Vagina (tissue), 2 donors: Measurements from ENCODE around the gene PIMREG. TPM values are rescaled to one million over a fixed set of nuclear protein-coding genes. Genes with fewer than 3 reads are reported as not detected.

Experiments used
- DNase-seq, 2 donors: peaks; one replicate each; pipeline ENCODE4 v3.0.0-alpha.2; 2017; ENCODE audit errors: extremely low spot score in 2 of 2
- H3K27ac ChIP-seq: fragments of 200-600 bp; sonication (generic); one replicate; pipeline ENCODE4 v1.5.1; 2019
- H3K27me3 ChIP-seq: fragments of 200-600 bp; sonication (generic); one replicate; pipeline ENCODE4 v1.5.1; 2019
- H3K36me3 ChIP-seq, 2 donors: fragments of 200-600 bp; sonication (generic); one replicate each; pipeline ENCODE4 v1.5.1; 2017 to 2019
- H3K4me1 ChIP-seq: fragments of 200-600 bp; sonication (generic); one replicate; pipeline ENCODE4 v1.5.1; 2019
- H3K4me3 ChIP-seq, 2 donors: fragments of 200-600 bp; sonication (generic); 1 replicate in 1 of 2; 2 replicates in 1 of 2; pipeline ENCODE4 v1.5.1; 2016 to 2019
- H3K9me3 ChIP-seq: fragments of 200-600 bp; sonication (generic); one replicate; pipeline ENCODE4 v1.5.1; 2019
- POLR2A ChIP-seq, 2 donors: fragments of 450-650 bp; IDR thresholded peaks; one replicate each; pipeline ENCODE4 v1.6.1; 2017; ENCODE audit warnings: antibody characterized with exemption in 2 of 2, mild to moderate bottlenecking in 2 of 2, moderate library complexity in 2 of 2
- POLR2AphosphoS5 ChIP-seq, 2 donors: sonication (generic); formaldehyde crosslinking; IDR thresholded peaks; one replicate each; pipeline ENCODE4 v1.9.0; 2017; ENCODE audit warnings: antibody characterized with exemption in 2 of 2, mild to moderate bottlenecking in 2 of 2, low read depth in 1 of 2; ENCODE audit not compliant: insufficient read depth in 1 of 2
- intact Hi-C: fragments of 100-400 bp; cut with DNase I; formaldehyde crosslinking; loops from one replicate; pipeline ENCODE4 v1.15.1; 2023
- total RNA-seq: library from RNA; depleted of rRNA; stranded (reverse); fragments of >200 nt; gene quantifications from one replicate; pipeline ENCODE4 v1.2.3, GENCODE V29; 2016
- TF ChIP-seq, protein P1 (sequence below), 3 experiments: fragments of 450-650 bp in 2 of 3; fragments of 200-600 bp in 1 of 3; sonication (generic) in 1 of 3; IDR thresholded peaks; one replicate each; pipeline ENCODE4 v1.5.1; 2017 to 2019; ENCODE audit warnings: antibody characterized with exemption in 3 of 3, mild to moderate bottlenecking in 2 of 3, moderate library complexity in 2 of 3

Gene PIMREG, protein sequence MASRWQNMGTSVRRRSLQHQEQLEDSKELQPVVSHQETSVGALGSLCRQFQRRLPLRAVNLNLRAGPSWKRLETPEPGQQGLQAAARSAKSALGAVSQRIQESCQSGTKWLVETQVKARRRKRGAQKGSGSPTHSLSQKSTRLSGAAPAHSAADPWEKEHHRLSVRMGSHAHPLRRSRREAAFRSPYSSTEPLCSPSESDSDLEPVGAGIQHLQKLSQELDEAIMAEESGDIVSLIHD
- total RNA-seq: 0.74 TPM

DNA sequence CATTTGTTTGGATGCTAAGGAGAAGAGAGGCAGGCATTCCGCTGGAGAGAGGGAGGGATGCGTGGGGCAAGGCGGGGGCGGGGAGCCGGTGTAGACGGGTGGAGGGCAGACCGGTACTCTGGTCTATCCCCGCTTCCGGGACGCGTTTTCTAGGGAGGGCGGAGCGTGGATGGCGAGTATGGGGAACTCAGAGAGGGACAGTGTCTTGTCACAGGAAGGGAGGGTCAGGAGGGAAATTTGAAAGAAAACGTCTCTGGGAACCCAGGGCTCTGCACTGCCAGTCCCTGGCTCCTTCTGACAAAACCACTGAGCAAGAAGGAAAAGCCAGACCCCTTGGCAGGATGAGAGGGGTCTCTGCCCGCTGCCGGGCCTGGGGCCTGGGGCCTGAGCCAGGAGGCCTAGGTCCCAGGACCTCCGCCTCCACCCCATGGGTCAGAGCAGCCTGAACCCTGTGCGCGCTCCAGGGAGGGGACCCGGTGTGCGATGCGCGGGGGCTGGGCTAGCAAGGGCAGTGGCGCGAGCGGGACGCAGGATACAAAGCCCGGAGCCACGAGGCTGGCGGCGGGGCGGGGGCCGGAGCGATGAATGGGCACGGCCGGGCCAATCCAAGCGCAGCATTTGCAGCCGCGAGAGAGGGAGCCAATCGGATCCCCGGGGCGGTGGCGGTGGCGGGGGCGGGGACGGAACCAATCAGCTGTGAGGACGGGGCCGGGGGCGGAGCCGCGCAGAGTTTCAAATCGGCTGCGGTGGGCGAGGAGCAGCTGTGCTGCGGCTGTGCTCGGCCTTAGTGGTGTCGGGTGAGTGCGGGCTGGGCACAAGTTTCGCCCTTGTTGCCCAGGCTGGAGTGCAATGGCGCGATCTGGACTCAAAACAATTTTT lies at the start of gene PIMREG:
Gene PIMREG, plus strand, starts transcription at position 764 of the 879 bp plus-strand sequence. CDS start 656 bp downstream, outside the sequence.
- Histone ChIP-seq H3K36me3 (no peaks in the 10 kb centered on the region), H3K4me1 (peaks cover 14% of the 10 kb centered on the region), H3K27ac (no peak within 1 kb of the TSS), H3K9me3 (no peaks in the 10 kb centered on the region), H3K4me3 (peak within 1 kb of the TSS; percentile 47 to 53), H3K27me3 (no peaks in the 10 kb centered on the region)
- DNase-seq: peak in 1 of 2 donors; percentile 90
- intact Hi-C loops: no loop called here
- TF ChIP-seq POLR2AphosphoS5 (IDR thresholded peaks at IDR 0.05; ENCODE audit: insufficient read depth in 1 of 2, low read depth in 1 of 2) (peak in 1 of 2 donors; percentile 63), POLR2A (IDR thresholded peaks at IDR 0.05) (no peak)
- TF ChIP-seq, protein P1, sequence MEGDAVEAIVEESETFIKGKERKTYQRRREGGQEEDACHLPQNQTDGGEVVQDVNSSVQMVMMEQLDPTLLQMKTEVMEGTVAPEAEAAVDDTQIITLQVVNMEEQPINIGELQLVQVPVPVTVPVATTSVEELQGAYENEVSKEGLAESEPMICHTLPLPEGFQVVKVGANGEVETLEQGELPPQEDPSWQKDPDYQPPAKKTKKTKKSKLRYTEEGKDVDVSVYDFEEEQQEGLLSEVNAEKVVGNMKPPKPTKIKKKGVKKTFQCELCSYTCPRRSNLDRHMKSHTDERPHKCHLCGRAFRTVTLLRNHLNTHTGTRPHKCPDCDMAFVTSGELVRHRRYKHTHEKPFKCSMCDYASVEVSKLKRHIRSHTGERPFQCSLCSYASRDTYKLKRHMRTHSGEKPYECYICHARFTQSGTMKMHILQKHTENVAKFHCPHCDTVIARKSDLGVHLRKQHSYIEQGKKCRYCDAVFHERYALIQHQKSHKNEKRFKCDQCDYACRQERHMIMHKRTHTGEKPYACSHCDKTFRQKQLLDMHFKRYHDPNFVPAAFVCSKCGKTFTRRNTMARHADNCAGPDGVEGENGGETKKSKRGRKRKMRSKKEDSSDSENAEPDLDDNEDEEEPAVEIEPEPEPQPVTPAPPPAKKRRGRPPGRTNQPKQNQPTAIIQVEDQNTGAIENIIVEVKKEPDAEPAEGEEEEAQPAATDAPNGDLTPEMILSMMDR (IDR thresholded peaks at IDR 0.05): no peak

DNA sequence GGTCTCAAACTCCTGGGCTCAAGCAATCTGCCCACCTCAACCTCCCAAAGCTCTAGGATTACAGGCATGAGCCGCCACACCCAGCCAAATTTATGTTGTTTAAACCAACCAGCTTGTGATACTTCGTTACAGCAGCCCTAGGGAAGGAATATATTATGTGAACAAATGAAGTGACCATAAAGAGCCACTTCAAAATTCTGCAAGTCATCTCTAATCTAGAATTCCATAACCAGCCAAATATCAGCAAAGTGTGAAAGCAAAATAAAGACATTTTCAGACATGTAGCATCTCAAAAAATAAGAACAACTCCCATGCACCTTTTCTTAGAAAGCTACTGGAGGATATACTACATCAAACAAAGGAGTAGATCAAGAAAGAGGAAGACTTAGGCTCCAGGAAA lies 45.3 kb upstream of the PIMREG start:
- TF ChIP-seq POLR2A (IDR thresholded peaks at IDR 0.05) (no peak), POLR2AphosphoS5 (IDR thresholded peaks at IDR 0.05; ENCODE audit: insufficient read depth in 1 of 2, low read depth in 1 of 2) (no peak)
- intact Hi-C loops: no loop called here

DNA sequence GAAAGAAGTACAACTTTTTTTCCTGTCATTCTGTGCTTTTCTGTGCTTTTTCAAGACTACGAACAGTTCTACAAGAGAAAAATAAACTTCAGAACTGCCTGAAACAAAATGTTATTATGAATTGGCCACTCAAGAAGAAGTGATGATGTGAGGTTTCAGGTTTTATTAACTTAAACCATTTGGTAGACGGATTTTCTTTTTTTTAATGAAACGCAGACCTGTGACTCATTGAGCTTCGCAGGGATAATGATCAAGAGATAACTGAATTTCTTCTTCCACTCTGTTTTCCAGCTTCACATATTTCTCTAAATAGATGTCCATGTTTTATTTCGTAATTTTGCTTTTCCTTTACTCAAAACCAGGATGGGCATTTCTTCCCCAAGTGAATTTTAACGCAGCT lies 42.0 kb upstream of the PIMREG start:
- DNase-seq: no peak
- Histone ChIP-seq H3K27me3 (no peaks in the 10 kb centered on the region), H3K36me3 (no peaks in the 10 kb centered on the region), H3K4me1 (no peaks in the 10 kb centered on the region), H3K27ac (no peak overlapping the region), H3K4me3 (no peak overlapping the region), H3K9me3 (no peaks in the 10 kb centered on the region)
- TF ChIP-seq POLR2A (IDR thresholded peaks at IDR 0.05) (no peak), POLR2AphosphoS5 (IDR thresholded peaks at IDR 0.05; ENCODE audit: insufficient read depth in 1 of 2, low read depth in 1 of 2) (no peak)
- TF ChIP-seq, protein P1 (IDR thresholded peaks at IDR 0.05): no peak
- intact Hi-C loops: no loop called here

More for the DNA sequence above, 45.3 kb upstream of the PIMREG start:
- no peaks in the 10 kb centered on the region for H3K4me1 ChIP-seq
- H3K27ac ChIP-seq: no peak overlapping the region
- H3K27me3 ChIP-seq: no peaks in the 10 kb centered on the region
- H3K36me3 ChIP-seq: no peaks in the 10 kb centered on the region
- DNase-seq: no peak
- H3K9me3 ChIP-seq: no peaks in the 10 kb centered on the region
- no peak overlapping the region for H3K4me3 ChIP-seq

DNA sequence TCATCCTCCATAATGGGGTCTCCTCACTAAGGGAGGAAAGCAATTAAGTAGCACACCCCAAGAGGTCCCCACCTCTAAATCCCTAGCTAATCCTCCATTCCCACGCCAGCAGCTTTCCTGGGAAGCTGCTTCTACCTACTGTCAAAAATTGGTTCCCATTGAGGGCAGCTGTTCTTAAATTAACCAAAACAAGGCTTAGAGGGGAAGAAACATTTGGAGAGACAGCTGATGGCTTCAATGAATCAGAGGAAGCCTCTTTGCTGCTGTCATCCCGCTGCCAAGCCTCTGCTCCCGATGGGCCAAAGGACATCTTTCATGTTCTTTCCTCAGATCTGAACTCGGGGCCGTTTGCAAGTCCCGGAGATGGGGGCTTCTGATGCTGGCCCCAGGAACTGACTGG lies 36.0 kb upstream of the PIMREG start:
- DNase-seq: no peak
- intact Hi-C loops: no loop called here

DNA sequence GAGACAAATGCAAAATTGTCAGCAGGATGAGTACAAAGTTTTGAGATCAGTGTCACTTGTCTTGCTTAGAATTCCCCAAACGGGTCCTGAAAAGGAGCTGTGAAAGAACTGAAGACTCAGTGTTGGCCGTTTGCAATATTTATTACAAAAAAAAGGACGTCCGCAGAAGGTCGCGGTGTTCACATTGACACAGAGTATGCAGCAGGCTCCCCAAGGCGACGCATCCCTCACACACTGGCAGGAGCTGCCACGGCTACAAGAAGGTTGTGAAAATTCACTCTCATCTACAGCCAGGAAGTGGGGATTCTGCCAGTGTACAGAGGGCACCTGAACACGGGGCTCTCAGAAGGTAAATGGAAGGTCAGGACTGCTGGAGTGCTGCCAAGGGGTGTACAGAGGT lies 35.5 kb upstream of the PIMREG start:
- Histone ChIP-seq H3K27ac (no peak overlapping the region), H3K9me3 (no peaks in the 10 kb centered on the region), H3K27me3 (no peaks in the 10 kb centered on the region), H3K4me3 (no peak overlapping the region), H3K36me3 (no peaks in the 10 kb centered on the region), H3K4me1 (no peaks in the 10 kb centered on the region)
- intact Hi-C loops: no loop called here
- no peak for DNase-seq
- TF ChIP-seq POLR2A (IDR thresholded peaks at IDR 0.05) (no peak), POLR2AphosphoS5 (IDR thresholded peaks at IDR 0.05; ENCODE audit: insufficient read depth in 1 of 2, low read depth in 1 of 2) (no peak)
- TF ChIP-seq, protein P1 (IDR thresholded peaks at IDR 0.05): no peak

More for the DNA sequence above, 36.0 kb upstream of the PIMREG start:
- TF ChIP-seq, protein P1 (IDR thresholded peaks at IDR 0.05): no peak
- no peak for TF ChIP-seq POLR2A (IDR thresholded peaks at IDR 0.05)
- TF ChIP-seq POLR2AphosphoS5 (IDR thresholded peaks at IDR 0.05; ENCODE audit: insufficient read depth in 1 of 2, low read depth in 1 of 2): no peak
- Histone ChIP-seq H3K4me3 (no peak overlapping the region), H3K27ac (no peak overlapping the region), H3K4me1 (no peaks in the 10 kb centered on the region), H3K9me3 (no peaks in the 10 kb centered on the region), H3K36me3 (no peaks in the 10 kb centered on the region), H3K27me3 (no peaks in the 10 kb centered on the region)
